KG1 (cell line): ENCODE measurements around the gene CEP85L.
A peak's percentile ranks its signal among the peaks of the same experiment; 100 is the strongest.

Source experiments
- DNase-seq: peaks from one replicate; lab custom pipeline; 2025; lab: John Stamatoyannopoulos, UW

The CEP85L gene

GRCh38 chr6:118621799-118622470 lies 29.5 kb downstream of the CEP85L start:
- DNase-seq, result no peak

GRCh38 chr6:118620202-118620601 lies 31.2 kb downstream of the CEP85L start:
- DNase-seq, result no peak

- peak; percentile 6 for DNase-seq
Observed at GRCh38 chr6:118618676-118619377, 32.6 kb downstream of the CEP85L start.

DNA sequence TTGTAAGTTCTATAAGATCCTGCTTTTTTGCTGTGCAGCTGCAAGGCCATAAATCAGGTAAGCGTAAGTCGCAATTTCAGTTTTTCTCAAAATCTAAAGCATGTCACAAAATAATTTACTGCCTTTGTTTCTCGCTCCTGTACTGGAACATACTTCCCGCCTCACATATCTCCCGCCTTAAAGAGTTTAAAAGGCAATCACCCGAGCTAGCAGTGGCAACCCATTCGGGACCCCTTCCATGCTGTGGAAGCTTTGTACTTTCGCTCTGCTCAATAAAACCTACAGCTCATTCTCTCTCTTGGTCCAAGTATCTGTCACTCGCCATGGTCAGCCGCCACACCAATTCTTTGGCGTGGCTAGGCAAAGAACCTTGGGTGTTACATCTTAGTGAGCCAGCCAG lies 34.0 kb downstream of the CEP85L start:
- DNase-seq, result no peak

GRCh38 chr6:118611334-118611733 lies 40.1 kb downstream of the CEP85L start:
- no peak for DNase-seq

- no peak for DNase-seq
Observed at GRCh38 chr6:118606858-118607257, 44.5 kb downstream of the CEP85L start.

GRCh38 chr6:118606268-118606667 lies 45.1 kb downstream of the CEP85L start:
- DNase-seq, result no peak

GRCh38 chr6:118603372-118603771 lies 48.0 kb downstream of the CEP85L start:
- DNase-seq, result no peak

DNA sequence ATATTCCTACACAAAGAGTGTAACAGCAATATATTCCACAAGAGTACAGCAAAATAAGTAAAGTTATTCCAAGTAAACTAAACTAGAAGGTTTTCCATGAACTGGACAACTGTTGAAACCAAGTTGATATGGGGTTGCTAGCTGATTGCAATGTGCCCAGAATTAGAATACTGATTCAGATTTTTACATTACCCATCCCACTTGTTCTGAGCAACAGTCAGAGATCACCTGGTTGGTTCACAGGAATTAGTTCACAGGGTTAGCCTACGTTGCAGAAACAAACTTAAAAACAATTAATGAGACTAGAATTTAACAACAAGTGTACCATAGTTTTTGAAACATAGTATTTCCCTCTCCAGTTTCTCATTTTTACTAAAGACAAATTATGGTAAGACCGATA lies 49.1 kb downstream of the CEP85L start:
- no peak for DNase-seq

DNA sequence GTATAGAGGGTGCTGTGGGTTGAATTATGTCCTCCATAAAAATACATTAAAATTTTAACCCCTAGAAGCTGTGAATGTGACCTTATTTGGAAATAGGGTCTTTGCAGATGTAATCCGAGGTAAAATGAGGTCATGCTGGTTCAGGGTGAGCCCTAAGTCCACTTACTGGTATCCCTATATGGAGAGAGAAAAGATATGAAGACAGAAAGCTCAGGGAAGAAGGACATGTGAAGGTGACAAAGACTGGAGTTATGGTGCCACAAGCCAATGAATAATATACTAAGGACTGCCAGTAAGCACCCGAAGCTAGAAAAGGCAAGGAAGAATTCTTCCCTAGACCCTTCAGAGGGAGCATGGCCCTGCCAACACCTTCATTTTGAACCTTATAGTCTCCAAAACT lies 53.1 kb downstream of the CEP85L start:
- no peak for DNase-seq

GRCh38 chr6:118597636-118598035 lies 53.8 kb downstream of the CEP85L start:
- no peak for DNase-seq

GRCh38 chr6:118596774-118597320 lies 54.5 kb downstream of the CEP85L start:
- DNase-seq, result no peak

DNA sequence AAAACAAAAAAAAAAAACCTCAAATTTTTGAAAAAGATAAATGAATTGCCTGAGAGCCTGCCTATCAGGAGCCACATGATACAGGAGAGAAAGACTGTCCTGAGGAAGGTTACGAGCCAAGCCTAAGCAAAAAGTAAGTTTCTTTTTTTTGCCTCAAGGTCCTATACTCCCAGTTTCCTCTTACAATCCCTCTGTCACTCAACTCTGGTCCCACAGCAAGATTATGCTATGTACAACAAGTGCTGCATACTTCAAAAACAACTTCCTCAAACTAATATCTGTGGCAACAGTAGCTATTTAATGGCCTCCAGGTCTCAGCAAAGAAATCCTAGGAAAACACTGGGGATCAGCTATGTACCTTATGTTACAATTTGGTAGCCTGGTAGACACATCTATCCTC lies 56.5 kb downstream of the CEP85L start:
- DNase-seq, result no peak

DNA sequence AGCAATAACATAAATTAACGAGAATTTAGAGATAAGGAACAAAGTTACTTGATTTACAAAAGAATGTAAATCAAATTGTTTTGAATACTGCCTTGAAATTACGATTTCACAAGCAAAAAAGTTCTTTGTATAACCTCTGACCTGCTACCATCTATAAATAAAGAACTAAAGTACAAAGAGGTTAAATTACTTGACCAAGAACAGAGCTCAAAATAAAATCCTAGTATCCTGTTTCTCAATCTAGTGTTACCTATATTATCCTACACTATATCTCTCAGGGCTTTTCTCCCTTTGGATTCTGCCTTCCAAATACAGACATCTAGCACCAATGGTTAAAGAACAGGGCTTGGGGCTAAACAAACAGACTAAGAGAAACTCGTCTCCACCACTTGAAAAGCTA lies 59.5 kb downstream of the CEP85L start:
- DNase-seq, result no peak

DNA sequence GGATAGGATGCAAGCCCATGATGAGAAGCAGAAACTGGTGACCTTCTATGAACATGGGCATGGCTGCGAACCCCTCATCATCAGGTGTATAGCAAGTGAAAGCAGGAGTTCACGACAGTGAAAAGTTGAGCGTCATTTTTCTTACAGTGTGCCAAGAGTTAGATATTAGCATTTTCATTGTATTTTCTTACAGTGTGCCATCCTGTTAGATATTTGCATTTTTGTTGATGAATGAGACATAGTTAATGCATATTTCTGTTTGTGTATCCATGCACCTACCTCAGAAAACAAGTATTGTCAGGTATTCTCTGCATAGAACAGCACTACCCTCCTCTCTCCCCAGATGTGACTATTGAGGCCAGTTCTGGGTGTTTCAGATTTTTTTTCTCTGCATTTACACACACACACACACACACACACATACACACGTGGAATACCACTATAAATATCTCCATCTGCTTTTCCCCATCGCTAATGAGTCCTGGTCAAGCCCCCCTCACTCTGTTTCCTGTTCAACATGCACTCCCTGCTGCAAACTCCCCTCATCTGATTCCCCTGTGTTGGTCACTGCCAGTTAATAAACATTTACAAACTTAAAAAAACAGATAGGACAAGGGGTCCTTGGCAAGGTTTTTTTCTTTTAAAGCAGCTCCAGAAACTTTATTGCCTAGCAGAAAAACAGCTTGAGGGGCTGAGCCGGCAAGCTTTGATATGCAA lies 61.6 kb downstream of the CEP85L start:
- no peak for DNase-seq

DNA sequence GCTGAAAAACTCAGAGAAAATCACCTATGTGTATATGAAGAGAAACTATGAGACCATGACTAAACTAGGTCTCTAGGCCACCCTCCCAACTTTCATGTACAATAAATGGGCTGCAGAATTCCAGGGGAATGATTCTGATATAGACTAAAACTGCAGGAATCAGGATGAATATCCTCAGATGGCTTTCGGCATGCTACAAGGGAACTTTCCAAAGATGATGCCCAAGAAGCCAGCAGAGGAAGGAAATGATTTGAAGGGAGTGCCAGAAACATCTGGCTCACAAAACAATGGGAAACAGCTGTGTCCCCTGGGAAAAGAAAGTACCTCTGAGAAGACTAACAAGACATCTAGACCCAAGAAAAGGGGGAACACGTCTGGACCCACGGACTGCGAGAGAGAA lies 62.2 kb downstream of the CEP85L start:
- no peak for DNase-seq

GRCh38 chr6:118588626-118589025 lies 62.8 kb downstream of the CEP85L start:
- DNase-seq, result no peak

DNA sequence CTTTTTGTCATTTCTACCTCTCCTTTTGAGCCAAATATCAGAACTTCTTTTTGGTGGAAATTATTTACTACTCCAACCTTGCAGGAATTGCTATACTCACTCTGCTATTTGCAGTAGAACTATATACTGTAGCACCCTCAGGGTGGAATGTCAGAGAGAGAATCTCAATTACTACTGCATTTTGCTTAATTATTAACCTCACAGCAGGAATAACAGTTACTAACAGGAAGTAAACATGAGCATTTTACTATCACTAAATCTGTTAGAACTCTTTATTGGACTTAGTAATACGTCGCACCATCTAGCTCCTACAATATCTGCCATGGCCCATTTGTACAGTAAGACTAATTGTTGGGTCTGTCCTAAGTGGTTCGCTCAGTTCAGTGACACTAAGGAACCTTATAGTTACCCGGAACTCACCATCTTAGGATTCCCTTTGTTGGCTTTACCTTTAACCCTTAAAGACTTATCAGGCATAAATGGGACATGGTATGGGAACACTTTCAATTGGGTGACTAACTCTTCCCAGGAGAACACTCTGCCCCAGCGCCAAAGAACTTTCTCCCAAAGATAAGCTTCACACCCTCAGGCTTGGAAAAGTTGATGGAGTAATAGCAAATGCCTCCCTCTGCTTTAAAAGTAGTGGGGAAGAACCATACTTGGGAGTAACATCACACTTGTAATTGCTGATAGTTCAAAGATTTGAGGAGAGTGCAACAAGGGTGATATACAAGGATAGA lies 64.5 kb downstream of the CEP85L start:
- no peak for DNase-seq

- DNase-seq, result no peak
Observed at GRCh38 chr6:118584911-118585310, 66.5 kb downstream of the CEP85L start.

- DNase-seq, result no peak
Observed at GRCh38 chr6:118581489-118581959, 69.9 kb downstream of the CEP85L start.

- DNase-seq, result peak; percentile 17
Observed at GRCh38 chr6:118580585-118581419, 70.6 kb downstream of the CEP85L start.
